HG03558 (cell line): ENCODE measurements around the gene MT1M.
"Not testable (repeated sequence)": the region's sequence is repeated elsewhere in the genome, so short reads cannot be mapped to it uniquely, and the experiment has no call there.

Source experiments
- ATAC-seq: cut with Tn5 transposase; IDR thresholded peaks from one replicate; pipeline ENCODE4 v1.9.1; 2021; ENCODE audit warnings: moderate number of reproducible peaks; ENCODE audit not compliant: unreplicated experiment; ENCODE audit errors: extremely low read depth

MT1M gene

GRCh38 chr16:56632156-56632847, at the start of gene MT1M:
Gene MT1M (plus strand): TSS chr16:56632659. CDS start chr16:56632732, 73 bp downstream.
- ATAC-seq, result no peak

GRCh38 chr16:56582911-56583310, 49.5 kb upstream of the MT1M start:
- not testable (repeated sequence) for ATAC-seq

GRCh38 chr16:56583351-56584168, 48.9 kb upstream of the MT1M start:
- no peak for ATAC-seq

- ATAC-seq, result no peak
Measured at GRCh38 chr16:56584276-56584675, 48.2 kb upstream of the MT1M start.

GRCh38 chr16:56588781-56589140, 43.7 kb upstream of the MT1M start:
- no peak for ATAC-seq

- no peak for ATAC-seq
Measured at GRCh38 chr16:56589141-56590039, 43.1 kb upstream of the MT1M start, which contains the start of gene MT3. Gene MT3 (plus strand): TSS chr16:56589528. CDS start chr16:56589591, 63 bp downstream.

- ATAC-seq, result no peak
Measured at GRCh38 chr16:56591377-56592060, 40.9 kb upstream of the MT1M start.

- ATAC-seq, result no peak
Measured at GRCh38 chr16:56593573-56594291, 38.7 kb upstream of the MT1M start.

GRCh38 chr16:56594292-56594619, 38.2 kb upstream of the MT1M start:
- no peak for ATAC-seq

- no peak for ATAC-seq
Measured at GRCh38 chr16:56600398-56600999, 32.0 kb upstream of the MT1M start.

- ATAC-seq, result no peak
Measured at GRCh38 chr16:56601325-56601724, 31.1 kb upstream of the MT1M start.

GRCh38 chr16:56603589-56603988, 28.9 kb upstream of the MT1M start:
- ATAC-seq, result no peak

GRCh38 chr16:56604966-56605365, 27.5 kb upstream of the MT1M start:
- no peak for ATAC-seq

GRCh38 chr16:56605475-56605874, 27.0 kb upstream of the MT1M start:
- ATAC-seq, result no peak

- ATAC-seq, result no peak
Measured at GRCh38 chr16:56606071-56606475, 26.4 kb upstream of the MT1M start.

- ATAC-seq, result no peak
Measured at GRCh38 chr16:56606476-56607108, 25.9 kb upstream of the MT1M start.

GRCh38 chr16:56607109-56607618, 25.3 kb upstream of the MT1M start:
- ATAC-seq, result no peak

GRCh38 chr16:56607675-56608042, 24.8 kb upstream of the MT1M start:
- no peak for ATAC-seq
